Inflammatory macrophage treated with lipopolysaccharide for 4 hours (primary cell): Measurements from ENCODE around the gene FAM210B.
"Not testable (repeated sequence)": the region's sequence is repeated elsewhere in the genome, so short reads cannot be mapped to it uniquely, and the experiment has no call there.

Experiments used
- DNase-seq: peaks from one replicate; pipeline ENCODE4 v3.0.0-alpha.2; 2020

The FAM210B gene, protein sequence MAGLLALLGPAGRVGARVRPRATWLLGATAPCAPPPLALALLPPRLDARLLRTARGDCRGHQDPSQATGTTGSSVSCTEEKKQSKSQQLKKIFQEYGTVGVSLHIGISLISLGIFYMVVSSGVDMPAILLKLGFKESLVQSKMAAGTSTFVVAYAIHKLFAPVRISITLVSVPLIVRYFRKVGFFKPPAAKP

DNA sequence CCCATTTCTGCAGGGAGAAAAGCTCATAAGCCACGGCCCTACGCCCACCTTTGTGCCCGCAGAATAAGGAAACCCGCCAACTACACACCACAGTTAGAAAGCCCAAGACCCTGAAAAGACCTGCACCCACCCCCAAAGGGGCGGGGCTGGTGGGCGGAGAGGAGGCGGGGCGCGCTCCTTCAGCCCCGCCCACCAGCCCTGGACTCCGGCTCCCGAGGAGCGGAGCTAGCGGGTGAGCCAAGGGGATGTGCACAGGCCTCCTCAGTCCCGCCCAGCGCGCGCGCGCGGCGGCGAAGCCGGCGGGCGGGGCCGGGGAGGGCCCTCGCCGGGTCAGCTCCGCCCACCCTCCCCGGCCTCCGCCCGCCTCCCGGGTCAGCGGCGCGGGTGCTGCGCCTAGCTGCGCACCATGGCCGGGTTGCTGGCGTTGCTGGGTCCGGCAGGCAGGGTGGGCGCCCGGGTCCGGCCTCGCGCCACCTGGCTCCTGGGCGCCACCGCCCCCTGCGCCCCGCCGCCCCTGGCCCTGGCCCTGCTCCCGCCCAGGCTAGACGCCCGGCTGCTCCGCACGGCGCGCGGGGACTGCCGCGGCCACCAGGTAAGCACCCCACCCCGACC is at the start of gene FAM210B:
Gene FAM210B (plus strand): TSS at position 375 of the 612 bp plus-strand sequence. CDS start 32 bp downstream, at position 407.
- DNase-seq = peak; percentile 92

DNA sequence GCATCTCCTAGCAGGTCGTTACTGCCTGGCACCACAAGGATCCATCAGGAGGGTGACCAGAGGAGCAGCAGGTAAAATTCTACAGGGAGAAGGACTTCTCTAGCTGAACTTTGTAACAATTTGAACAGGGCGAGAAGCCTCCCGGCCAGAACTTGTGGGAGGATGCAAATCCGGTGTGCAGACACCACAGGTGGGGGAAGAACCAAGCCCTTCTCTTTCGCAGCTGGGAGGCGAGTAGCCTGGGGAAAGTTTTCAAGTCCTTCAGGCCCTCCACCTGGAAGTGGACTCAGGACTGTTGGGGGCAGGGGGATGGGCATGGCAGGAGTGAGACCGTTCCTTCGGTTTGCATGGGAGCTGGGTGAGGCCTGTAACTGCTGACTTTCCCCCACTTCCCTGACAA is 42.7 kb upstream of the FAM210B start:
- DNase-seq = no peak

- no peak for DNase-seq
Observed at GRCh38 chr20:56316483-56316882, 42.3 kb upstream of the FAM210B start.

DNA sequence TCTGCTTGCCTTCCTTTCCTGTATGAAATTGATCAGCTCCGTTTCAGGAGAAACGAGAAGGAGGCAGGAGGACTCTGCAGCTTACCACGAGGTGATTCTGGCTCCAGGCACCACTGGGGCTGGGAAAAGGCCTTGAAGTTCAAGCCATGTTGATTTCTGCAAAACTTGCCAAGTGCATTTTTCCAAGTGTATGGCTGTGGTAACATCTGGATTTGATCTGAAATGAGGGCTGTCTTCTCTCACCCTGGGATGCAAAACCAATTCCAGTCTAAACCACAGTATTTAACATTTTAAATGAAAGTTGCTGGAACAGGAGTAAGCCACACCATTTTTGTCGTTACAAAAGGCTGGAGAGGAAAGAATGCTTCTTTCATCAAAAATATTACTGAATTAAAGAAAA is 36.1 kb upstream of the FAM210B start:
- no peak for DNase-seq

GRCh38 chr20:56323206-56323605 is 35.6 kb upstream of the FAM210B start:
- DNase-seq = no peak

DNA sequence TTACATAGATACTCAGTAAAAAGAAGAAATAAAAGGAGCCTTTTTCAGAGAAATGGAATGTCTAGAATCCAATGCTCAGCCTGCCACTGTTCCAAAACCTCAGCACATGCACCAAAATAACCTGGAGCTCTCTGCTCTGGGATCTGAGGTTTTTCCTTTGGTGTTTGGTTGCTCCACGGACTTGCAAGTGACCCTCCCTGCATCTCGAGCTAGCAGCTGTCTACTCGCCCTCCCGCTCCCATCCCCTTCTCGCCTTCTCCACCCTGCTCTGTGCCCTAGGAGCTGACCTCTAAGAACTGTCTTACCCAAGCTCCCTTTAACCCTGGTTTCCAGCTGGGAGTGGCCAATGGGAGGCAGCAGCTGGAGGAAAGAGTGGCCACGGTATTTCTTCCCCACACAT is 35.1 kb upstream of the FAM210B start:
- DNase-seq = no peak

DNA sequence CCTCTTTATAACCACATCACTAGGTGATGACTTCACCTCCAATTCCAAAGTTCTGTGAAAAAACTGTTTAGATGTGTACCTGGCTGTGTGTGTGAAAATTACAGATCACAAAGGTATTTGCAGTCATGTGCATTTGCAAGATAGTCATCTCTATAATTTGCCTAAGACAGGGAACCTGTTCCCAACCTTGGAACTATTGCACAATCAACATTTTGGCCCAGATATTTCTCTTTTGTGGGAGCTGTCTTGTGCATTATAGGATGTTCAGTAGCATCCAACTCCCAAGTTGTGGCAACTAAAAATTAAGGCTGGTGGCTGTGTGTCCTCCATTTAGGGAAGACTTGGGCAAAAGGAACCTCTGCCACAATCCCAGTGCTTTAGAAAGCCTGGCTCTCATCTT is 34.0 kb upstream of the FAM210B start:
- DNase-seq = no peak

DNA sequence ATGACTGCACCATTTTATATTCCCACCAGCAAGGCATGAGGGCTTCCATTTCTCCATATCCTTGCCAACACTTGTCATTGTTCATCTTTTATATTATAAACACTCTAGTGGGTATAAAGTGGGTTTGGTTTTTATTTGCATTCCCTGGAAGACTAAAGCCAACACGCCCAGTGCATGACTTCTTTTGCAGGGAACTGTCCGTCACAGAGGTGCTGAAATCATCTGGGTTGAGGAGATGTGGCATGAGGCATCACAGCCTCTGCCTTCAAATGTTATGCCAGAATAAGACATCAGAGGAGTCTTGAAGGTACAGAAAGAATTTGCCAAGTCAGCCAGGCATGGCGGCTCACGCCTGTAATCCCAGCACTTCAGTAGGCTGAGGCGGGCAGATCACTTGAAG is 29.9 kb upstream of the FAM210B start:
- DNase-seq = no peak

- DNase-seq = not testable (repeated sequence)
Observed at GRCh38 chr20:56336709-56337108, 22.1 kb upstream of the FAM210B start.

DNA sequence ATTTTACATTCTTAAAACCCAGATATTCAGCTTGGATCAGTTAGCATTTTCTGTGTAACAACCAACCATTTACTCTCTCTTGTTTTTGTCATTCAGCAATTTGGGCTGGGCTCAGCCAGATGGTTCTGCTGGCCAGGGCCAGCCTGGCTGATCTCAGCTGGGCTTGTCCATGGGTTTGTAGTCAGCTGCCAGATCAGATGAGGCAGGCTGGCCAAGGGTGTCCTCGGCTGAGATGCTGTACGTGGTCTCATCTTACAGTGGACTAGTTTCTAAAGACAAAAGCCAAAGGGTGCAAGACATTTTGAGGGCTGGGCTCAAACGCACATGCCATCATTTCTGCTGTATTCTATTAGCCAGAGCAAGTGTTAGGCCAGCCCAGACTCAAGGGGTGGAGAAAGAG is 16.0 kb upstream of the FAM210B start:
- no peak for DNase-seq

DNA sequence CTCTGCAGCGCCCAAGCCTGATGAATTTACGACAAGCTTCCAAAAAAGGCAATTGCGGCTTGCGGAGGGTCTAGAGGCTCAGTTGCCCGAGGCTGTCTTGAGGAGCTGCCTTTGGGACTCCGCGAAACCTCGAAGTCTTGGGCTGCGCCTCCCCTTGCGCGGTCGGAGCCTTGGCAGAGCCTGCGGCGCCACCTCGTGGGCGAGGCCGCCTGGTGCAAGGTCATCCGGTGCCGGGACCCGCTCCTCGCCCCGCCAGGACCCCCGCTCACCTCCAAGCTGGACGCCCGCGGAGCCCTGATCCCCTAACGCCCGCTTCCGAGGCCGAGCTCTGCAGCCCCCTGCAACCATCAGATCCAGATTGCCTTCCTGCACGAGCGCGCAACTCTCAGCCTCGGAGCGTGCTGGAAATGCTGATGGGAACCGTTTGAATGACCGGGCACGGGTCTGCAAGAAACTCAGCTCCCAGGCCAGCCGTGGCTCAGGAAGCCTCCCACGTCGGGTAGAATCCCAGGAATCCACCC is 14.9 kb upstream of the FAM210B start:
- DNase-seq = peak; percentile 32

- no peak for DNase-seq
Observed at GRCh38 chr20:56345911-56346310, 12.9 kb upstream of the FAM210B start.

DNA sequence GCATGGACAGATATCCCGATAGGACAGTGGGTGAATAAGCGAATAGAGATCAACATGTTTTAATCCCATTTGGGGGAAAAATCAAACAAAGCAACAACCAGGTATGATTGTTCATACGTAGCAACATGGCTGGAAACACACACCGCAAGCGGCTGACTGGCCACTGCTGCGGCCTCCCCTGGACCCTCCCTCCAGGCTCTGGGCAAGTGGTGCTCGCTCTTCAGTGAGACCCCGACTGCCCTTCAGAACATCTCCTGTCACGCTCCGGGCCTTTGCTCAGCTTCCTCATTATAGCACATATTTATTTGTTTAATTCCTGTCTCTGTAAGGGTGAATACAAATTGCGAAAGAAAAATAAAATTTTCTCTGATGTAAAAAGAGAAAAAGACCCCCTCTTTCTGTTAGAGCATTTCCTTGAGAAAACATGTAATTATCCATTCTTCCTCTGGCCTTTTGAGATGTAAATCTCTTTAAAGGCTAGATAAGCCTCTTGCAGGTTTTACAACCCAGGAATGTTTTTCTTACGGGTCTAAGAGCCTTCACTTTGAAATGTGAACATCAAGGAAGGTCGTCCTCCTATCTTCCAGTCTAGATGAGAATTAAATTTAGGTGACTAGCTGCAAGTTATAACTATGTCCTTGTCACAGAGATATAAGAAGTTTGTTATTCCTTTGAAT is 11.0 kb upstream of the FAM210B start:
- no peak for DNase-seq

- no peak for DNase-seq
Observed at GRCh38 chr20:56348305-56348693, 10.5 kb upstream of the FAM210B start.

DNA sequence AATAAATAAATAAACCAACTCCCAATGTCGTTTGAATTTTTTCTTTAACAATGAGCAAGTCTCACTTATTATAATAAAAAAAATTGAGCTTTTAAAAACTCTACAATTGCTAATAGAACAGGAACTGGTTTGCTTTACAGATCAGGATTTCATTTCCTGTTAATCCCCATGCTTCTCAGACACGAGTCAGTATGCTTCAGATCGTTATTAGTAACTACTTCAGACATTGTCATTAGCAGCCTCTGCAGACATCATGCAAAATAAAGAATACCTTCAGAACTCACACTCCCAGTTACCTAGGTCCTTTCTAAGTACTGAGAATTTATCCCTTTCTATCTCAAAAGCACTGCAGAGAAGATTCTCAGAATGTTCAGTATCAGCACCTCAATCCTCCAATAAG is 10.0 kb upstream of the FAM210B start:
- no peak for DNase-seq

DNA sequence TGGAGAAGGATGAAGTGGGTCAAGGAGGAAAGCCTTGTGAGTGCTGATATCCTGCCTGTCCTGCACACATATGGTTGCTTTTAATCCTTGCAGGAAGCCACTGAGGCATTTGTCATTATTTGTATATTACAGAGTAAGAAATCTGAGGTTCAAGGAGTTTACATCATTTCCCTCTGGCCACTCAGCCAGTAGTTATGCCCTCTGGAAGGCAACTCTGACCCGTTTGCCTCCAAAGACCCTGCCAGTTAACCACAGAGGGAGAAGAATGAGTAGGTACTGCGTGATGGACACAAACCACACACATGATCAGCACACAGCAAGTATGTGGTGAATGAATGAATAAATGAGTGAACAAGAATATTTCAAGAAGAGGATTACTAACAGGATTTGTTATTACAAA is 7.9 kb upstream of the FAM210B start:
- DNase-seq = no peak

- DNase-seq = no peak
Observed at GRCh38 chr20:56352345-56353055, 6.3 kb upstream of the FAM210B start.

DNA sequence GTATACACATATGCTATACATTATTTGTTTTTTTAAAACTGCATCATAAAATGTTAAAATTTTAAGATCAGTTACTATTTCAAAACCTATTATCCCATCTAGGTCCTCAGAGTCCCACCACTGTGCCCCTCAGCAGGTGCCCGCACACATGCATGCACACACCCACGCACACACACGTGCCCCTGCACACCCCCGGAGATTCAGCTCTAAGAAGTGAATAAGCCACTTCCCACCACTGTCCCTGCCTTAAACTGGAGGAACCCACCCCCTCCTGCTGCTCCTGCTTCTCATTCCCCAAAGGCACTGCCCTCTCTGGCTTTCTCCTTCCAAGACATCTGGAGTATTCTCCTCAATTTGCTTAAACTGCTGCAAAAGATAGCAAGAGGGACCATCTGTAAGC is 5.4 kb upstream of the FAM210B start:
- no peak for DNase-seq

DNA sequence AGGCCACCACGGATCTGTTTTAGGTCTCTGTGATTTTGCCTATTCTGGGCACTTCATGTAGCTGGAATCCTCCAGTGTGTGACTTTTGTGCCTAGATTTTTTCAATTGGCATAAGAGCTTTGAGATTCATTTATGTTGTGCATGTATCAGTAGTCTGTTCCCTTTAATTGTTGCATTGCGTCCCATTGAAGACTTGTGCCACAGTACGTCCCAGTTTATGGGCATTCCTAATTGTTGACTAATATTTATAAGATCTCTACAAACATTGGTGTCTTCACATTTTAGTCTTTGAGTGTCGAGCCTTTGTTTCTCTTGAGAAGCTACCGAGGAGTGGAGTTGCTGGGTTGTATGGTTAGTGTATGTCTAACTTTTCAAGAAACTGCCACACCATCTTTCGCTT is 704 bp upstream of the FAM210B start:
- DNase-seq = no peak

- DNase-seq = peak; percentile 27
Observed at GRCh38 chr20:56359212-56360132, 698 bp downstream of the FAM210B start.

DNA sequence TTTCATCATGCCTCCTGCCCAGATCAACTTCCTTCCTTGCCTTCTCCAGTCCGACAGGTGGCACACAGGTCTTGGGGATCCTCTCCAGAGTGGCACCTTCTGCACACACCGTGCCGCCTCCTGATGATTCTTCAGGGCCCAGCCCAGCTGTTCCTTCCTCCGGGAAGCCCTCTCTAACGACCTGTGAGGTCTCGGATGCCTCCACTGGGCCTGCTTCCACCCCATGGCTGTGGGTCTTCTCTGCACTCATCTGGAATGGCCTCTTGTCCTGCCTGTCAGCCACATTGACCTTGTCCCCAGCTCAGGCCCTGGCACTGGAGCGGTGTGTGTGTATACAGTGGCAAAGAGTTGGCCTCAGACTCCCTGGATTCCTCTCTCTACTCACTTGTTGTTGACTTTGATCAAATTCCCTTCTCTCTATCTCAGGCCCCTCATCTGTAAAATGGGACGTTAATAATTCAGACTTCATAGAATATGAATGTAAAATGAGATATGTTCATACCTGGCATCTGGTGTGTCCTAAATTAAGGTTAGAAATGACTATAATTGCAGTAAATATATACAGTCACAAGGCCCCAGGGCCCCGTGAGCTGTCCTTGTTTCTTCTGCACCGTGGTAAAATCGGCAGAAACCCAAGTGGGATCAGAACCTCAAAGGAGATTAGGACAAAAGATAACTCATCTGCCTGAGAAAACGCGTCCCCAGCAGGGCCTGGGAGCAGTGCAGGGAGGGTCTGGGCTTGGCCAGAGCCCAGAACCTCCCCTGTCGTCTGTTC is 1.5 kb downstream of the FAM210B start:
- DNase-seq = no peak

DNA sequence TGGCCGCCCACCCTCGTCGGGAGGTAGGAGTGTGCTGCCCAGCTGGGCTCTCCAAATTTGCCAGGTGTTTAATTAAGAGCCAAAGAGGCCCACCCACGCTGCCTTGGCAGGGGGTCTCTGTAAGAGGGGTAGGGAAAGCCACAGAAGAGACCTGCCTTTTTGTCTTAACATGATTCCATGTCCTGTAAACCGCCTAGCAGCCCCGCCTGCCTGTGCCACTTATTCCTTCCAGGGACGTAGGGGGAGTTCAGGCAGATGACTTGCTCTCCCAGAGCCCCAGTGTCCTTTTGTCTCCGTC is 2.1 kb downstream of the FAM210B start:
- DNase-seq = no peak
